Endothelial cell of umbilical vein (primary cell): ENCODE measurements around the gene RPL34. TPM values are rescaled to one million over a fixed set of nuclear protein-coding genes. Genes with fewer than 3 reads are reported as not detected.

Source experiments
- BruUV-seq: library from RNA; stranded (reverse); fragments of 400-500 nt; replicated peaks from 2 replicates; lab custom pipeline; 2021; lab: Mats Ljungman, UMichigan
- CTCF ChIA-PET: fragments of 300-600, 350-600 bp; sonication (Branson Sonifier 250); formaldehyde crosslinking; loops from one replicate; lab custom pipeline; 2021; ENCODE audit warnings: antibody characterized with exemption, inconsistent platforms; lab: Charles Lee
- POLR2A ChIA-PET: fragments of 300-600, 350-600 bp; sonication (Branson Sonifier 250); formaldehyde crosslinking; loops from one replicate; lab custom pipeline; 2021; ENCODE audit warnings: antibody characterized with exemption, inconsistent platforms; lab: Charles Lee
- DNase-seq: peaks from one replicate; pipeline ENCODE4 v3.0.0-alpha.2; 2011; ENCODE audit warnings: low read depth, low spot score
- FAIRE-seq: peaks from 2 replicates; lab custom pipeline; 2011; peaks lifted over from hg19 to GRCh38; lab: Jason Lieb, UNC
- H2AFZ ChIP-seq: 2 replicates; pipeline ENCODE4 v1.6.0; 2012; ENCODE audit warnings: low read depth, low read length, control low read depth, inconsistent platforms
- H3K27ac ChIP-seq: 2 replicates; pipeline ENCODE4 v1.5.1; 2011; ENCODE audit warnings: low read depth, mild to moderate bottlenecking, control low read depth, low read length, moderate library complexity; ENCODE audit not compliant: insufficient read depth
- H3K27me3 ChIP-seq, 2 experiments: 2 replicates each; pipeline versions ENCODE4 v1.6.0 to v1.6.1; 2011; ENCODE audit warnings: low read length in 2 of 2, mixed read lengths in 1 of 2; ENCODE audit not compliant: control insufficient read depth in 2 of 2, insufficient read depth in 2 of 2
- H3K36me3 ChIP-seq, 2 experiments: 2 replicates in 1 of 2; 3 replicates in 1 of 2; pipeline ENCODE4 v1.5.1; 2011; ENCODE audit warnings: low read length in 2 of 2, mild to moderate bottlenecking in 1 of 2, moderate library complexity in 1 of 2; ENCODE audit not compliant: control insufficient read depth in 2 of 2, insufficient read depth in 2 of 2; ENCODE audit errors: extremely low read depth in 1 of 2
- H3K4me1 ChIP-seq: 3 replicates; pipeline ENCODE4 v1.5.1; 2011; ENCODE audit warnings: mild to moderate bottlenecking, low read length; ENCODE audit not compliant: control insufficient read depth, insufficient read depth; ENCODE audit errors: extremely low read depth
- H3K4me2 ChIP-seq: 2 replicates; pipeline ENCODE4 v1.6.1; 2011; ENCODE audit warnings: low read length, control low read depth, mixed read lengths; ENCODE audit not compliant: insufficient read depth
- H3K4me3 ChIP-seq, 3 experiments: fragments of 200-600 bp in 1 of 3; sonication (generic), shearing (Covaris generic) in 1 of 3; replicated peaks in 1 of 3; 2 replicates each; pipeline ENCODE4 v1.5.1; 2011 to 2016; ENCODE audit warnings: control low read depth in 3 of 3, low read length in 3 of 3, mild to moderate bottlenecking in 2 of 3, inconsistent platforms in 1 of 3, low read depth in 1 of 3, moderate library complexity in 1 of 3; ENCODE audit not compliant: insufficient read depth in 1 of 3
- H3K79me2 ChIP-seq: 2 replicates; pipeline ENCODE4 v1.6.0; 2012; ENCODE audit warnings: low read length, inconsistent platforms; ENCODE audit not compliant: control insufficient read depth, insufficient read depth
- H3K9ac ChIP-seq: replicated peaks from 2 replicates; pipeline ENCODE3; 2011; ENCODE audit warnings: low read length, control low read depth; ENCODE audit not compliant: insufficient read depth; ENCODE audit errors: extremely low read depth
- H3K9me1 ChIP-seq: replicated peaks from 3 replicates; pipeline ENCODE4 v1.6.0; 2011; ENCODE audit warnings: mild to moderate bottlenecking, low read length; ENCODE audit not compliant: control insufficient read depth, insufficient read depth; ENCODE audit errors: extremely low read depth
- H3K9me3 ChIP-seq: replicated peaks from 2 replicates; pipeline ENCODE4 v1.5.1; 2012; ENCODE audit warnings: low read length, inconsistent platforms; ENCODE audit not compliant: control insufficient read depth, insufficient read depth
- H4K20me1 ChIP-seq: replicated peaks from 2 replicates; pipeline ENCODE3; 2011; ENCODE audit warnings: mild to moderate bottlenecking, low read length; ENCODE audit not compliant: control insufficient read depth, insufficient read depth; ENCODE audit errors: extremely low read depth
- CTCF ChIP-seq, 2 donors: IDR thresholded peaks; 1 replicate in 1 of 2; 2 replicates in 1 of 2; pipeline ENCODE4 v1.5.1; 2011; ENCODE audit warnings: low read length in 2 of 2, mild to moderate bottlenecking in 2 of 2, moderate library complexity in 2 of 2, control low read depth in 1 of 2, inconsistent platforms in 1 of 2, low read depth in 1 of 2; ENCODE audit not compliant: insufficient read depth in 1 of 2; ENCODE audit errors: extremely low read depth in 1 of 2
- EZH2 ChIP-seq: IDR thresholded peaks from 2 replicates; pipeline ENCODE4 v1.6.1; 2012; ENCODE audit warnings: borderline replicate concordance, low read depth, mild to moderate bottlenecking, moderate library complexity, low read length, inconsistent platforms; ENCODE audit not compliant: severe bottlenecking
- FOS ChIP-seq: IDR thresholded peaks from 2 replicates; pipeline ENCODE4 v1.6.1; 2011; ENCODE audit warnings: mild to moderate bottlenecking, low read length, moderate library complexity, borderline replicate concordance; ENCODE audit not compliant: insufficient read depth
- GATA2 ChIP-seq: IDR thresholded peaks from 2 replicates; pipeline ENCODE4 v1.7.0; 2011; ENCODE audit warnings: low read depth, mild to moderate bottlenecking, moderate library complexity, mixed read lengths, low read length; ENCODE audit not compliant: insufficient read length, insufficient read depth
- JUN ChIP-seq: IDR thresholded peaks from 2 replicates; pipeline ENCODE4 v1.6.1; 2011; ENCODE audit warnings: borderline replicate concordance, low read depth; ENCODE audit not compliant: insufficient read length, insufficient read depth
- MAX ChIP-seq: IDR thresholded peaks from 2 replicates; pipeline ENCODE4 v1.6.1; 2011; ENCODE audit not compliant: insufficient read depth, insufficient read length
- MYC ChIP-seq: IDR thresholded peaks from one replicate; pipeline ENCODE4 v1.6.1; 2011; ENCODE audit warnings: mild to moderate bottlenecking, low read depth, low read length
- POLR2A ChIP-seq: IDR thresholded peaks from 2 replicates; pipeline ENCODE4 v1.6.1; 2012; ENCODE audit warnings: low read depth, mild to moderate bottlenecking, control low read depth, low read length
- POLR2AphosphoS5 ChIP-seq: IDR thresholded peaks from 2 replicates; pipeline ENCODE4 v1.6.1; 2012; ENCODE audit warnings: low read depth, mild to moderate bottlenecking, control low read depth, low read length, moderate library complexity; ENCODE audit not compliant: insufficient read depth
- dilution Hi-C: fragments of 300-500 bp; cut with MboI; formaldehyde crosslinking; loops from one replicate; pipeline ENCODE4 v1.15.0; 2019; ENCODE audit warnings: low sequenced_read_pairs; ENCODE audit not compliant: extremely low pct_ligation_motif_present
- intact Hi-C: fragments of 100-400 bp; cut with micrococcal nuclease; formaldehyde crosslinking; loops from one replicate; pipeline ENCODE4 v1.10.0; 2022
- polyA plus RNA-seq, 4 experiments: library from polyadenylated mRNA; depleted of rRNA in 3 of 4; stranded (reverse) in 3 of 4; unstranded in 1 of 4; fragments of >200 nt; gene quantifications; 2 replicates each; pipeline versions ENCODE4 v1.2.1 to v1.2.3, GENCODE V29; 2011 to 2012; ENCODE audit warnings: missing spikeins in 1 of 4
- total RNA-seq: library from RNA; stranded (reverse); gene quantifications from 2 replicates; pipeline ENCODE4 v1.2.3, GENCODE V29; 2021

The RPL34 gene
- total and polyA plus RNA-seq, 2 donors (not counting 3 experiments of a cell fraction or from before 2014, with no cell fraction given) = 1,114 to 2,397 TPM

GRCh38 chr4:108596344-108596743, 24.0 kb upstream of the RPL34 start:
- BruUV-seq = no TSS peak
- intact Hi-C loops (no loop called here), dilution Hi-C loops (no loop called here)
- H3K4me3 ChIP-seq = no peak overlapping the region
- no peaks in the 10 kb centered on the region for H3K9me3 ChIP-seq
- H3K27me3 ChIP-seq = no peaks in the 10 kb centered on the region
- DNase-seq (no peak), FAIRE-seq (no peak)
- no peaks in the 10 kb centered on the region for H3K9me1 ChIP-seq
- H3K79me2 ChIP-seq = no peaks in the 10 kb centered on the region
- no peaks in the 10 kb centered on the region for H3K36me3 ChIP-seq
- TF ChIP-seq POLR2AphosphoS5 (no peak), EZH2 (no peak), MAX (no peak), GATA2 (no peak), MYC (no peak), FOS (no peak), POLR2A (no peak), CTCF (IDR thresholded peaks at IDR 0.05; ENCODE audit: extremely low read depth in 1 of 2, insufficient read depth in 1 of 2, low read depth in 1 of 2, low read length in 2 of 2) (no peak), JUN (no peak)
- no peak overlapping the region for H3K27ac ChIP-seq
- peaks cover 11% of the 10 kb centered on the region for H3K4me1 ChIP-seq
- CTCF ChIA-PET = no interaction called here
- no peak overlapping the region for H2AFZ ChIP-seq
- no peak overlapping the region for H3K9ac ChIP-seq
- no peak overlapping the region for H3K4me2 ChIP-seq
- no peaks in the 10 kb centered on the region for H4K20me1 ChIP-seq
- POLR2A ChIA-PET = no interaction called here
